Measurements from ENCODE around the gene MON1A. TPM values are rescaled to one million over a fixed set of nuclear protein-coding genes. Genes with fewer than 3 reads are reported as not detected.

Gene MON1A, protein sequence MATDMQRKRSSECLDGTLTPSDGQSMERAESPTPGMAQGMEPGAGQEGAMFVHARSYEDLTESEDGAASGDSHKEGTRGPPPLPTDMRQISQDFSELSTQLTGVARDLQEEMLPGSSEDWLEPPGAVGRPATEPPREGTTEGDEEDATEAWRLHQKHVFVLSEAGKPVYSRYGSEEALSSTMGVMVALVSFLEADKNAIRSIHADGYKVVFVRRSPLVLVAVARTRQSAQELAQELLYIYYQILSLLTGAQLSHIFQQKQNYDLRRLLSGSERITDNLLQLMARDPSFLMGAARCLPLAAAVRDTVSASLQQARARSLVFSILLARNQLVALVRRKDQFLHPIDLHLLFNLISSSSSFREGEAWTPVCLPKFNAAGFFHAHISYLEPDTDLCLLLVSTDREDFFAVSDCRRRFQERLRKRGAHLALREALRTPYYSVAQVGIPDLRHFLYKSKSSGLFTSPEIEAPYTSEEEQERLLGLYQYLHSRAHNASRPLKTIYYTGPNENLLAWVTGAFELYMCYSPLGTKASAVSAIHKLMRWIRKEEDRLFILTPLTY
- 10 to 100 TPM; 10.4 to 16.3 (median 12.5) TPM for total RNA-seq
- polyA plus RNA-seq = 10 to 100 TPM in 1 of 3 donors, 1 to 10 TPM in 2; 5.4 to 10.3 (median 7.9) TPM

DNA sequence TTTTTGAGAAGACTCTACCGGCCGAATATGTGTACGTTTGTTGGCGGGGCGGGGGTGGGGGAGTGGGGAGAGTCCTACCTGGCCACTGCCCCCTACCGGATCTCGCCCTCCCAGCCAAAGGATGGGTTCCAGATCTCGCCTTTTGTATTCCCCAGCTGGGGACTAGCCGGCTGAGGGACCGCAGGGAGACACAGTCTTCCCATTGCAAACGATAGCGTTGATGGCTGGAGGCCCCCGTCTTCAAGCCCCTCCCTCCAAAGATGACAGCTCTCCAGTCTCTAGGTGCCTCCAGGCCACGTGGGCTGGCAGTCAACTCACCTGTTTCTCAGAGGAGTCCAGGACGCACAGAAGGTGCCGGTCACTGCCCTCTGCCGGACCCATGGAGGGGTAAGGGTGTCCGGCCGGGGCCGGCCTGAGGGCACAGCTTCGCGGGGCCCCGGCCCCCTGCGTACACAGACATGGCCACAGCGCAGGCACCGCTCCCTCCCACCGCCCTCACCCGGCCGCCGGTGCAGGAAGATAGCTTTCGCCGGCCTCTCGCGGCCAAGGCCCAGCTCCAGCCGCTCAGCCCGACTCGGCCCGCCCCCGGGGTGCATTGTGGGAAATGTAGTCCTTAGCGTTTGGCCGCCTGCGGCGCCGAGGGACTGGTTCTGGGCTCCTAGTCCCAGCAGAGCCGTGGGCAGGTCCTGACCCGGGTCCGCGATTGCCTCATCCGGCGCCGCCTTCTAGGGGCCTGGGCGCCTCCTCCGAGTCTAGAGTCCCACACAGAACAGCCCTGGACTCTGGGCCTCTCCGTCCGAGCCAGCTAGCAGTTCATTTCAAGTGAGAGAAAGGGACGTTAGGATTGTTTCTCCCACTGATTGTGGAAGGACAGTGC, at the start of gene MON1A:
MON1A (minus strand) TSS at position 521 of the 877 bp plus-strand sequence. CDS start 16,465 bp downstream, outside the sequence.
- peak within 1 kb of the TSS; percentile 84 to 88 (median 88) for H3K27ac ChIP-seq
- WGBS, 2 donors = 1 to 2% methylated on average over 56 of the region's 56 CpGs
- peak; percentile 98 for DNase-seq
- no peaks in the 10 kb centered on the region for H3K27me3 ChIP-seq
- intact Hi-C loops (cut with DNase I) = loop anchor here (5.0 kb wide), 1 partner anchor 72 kb away; the partner anchor contains the start of gene TRAIP
- TF ChIP-seq POLR2AphosphoS5 (IDR thresholded peaks at IDR 0.05) = peak; percentile 48 to 82 (median 74)
- no peak for TF ChIP-seq EP300 (IDR thresholded peaks at IDR 0.05)
- TF ChIP-seq, protein P1, sequence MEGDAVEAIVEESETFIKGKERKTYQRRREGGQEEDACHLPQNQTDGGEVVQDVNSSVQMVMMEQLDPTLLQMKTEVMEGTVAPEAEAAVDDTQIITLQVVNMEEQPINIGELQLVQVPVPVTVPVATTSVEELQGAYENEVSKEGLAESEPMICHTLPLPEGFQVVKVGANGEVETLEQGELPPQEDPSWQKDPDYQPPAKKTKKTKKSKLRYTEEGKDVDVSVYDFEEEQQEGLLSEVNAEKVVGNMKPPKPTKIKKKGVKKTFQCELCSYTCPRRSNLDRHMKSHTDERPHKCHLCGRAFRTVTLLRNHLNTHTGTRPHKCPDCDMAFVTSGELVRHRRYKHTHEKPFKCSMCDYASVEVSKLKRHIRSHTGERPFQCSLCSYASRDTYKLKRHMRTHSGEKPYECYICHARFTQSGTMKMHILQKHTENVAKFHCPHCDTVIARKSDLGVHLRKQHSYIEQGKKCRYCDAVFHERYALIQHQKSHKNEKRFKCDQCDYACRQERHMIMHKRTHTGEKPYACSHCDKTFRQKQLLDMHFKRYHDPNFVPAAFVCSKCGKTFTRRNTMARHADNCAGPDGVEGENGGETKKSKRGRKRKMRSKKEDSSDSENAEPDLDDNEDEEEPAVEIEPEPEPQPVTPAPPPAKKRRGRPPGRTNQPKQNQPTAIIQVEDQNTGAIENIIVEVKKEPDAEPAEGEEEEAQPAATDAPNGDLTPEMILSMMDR (IDR thresholded peaks at IDR 0.05) = peak in 2 of 4 experiments; percentile 21
- peak in 1 of 2 donors; percentile 46 for TF ChIP-seq POLR2A (IDR thresholded peaks at IDR 0.05)
- H3K9me3 ChIP-seq = no peaks in the 10 kb centered on the region
- peaks cover 0 to 23% (median 16%) of the 10 kb centered on the region in 4 donors for H3K4me1 ChIP-seq
- peak within 1 kb of the TSS; percentile 65 to 90 (median 76) for H3K4me3 ChIP-seq
- H3K36me3 ChIP-seq = no peaks in the 10 kb centered on the region

DNA sequence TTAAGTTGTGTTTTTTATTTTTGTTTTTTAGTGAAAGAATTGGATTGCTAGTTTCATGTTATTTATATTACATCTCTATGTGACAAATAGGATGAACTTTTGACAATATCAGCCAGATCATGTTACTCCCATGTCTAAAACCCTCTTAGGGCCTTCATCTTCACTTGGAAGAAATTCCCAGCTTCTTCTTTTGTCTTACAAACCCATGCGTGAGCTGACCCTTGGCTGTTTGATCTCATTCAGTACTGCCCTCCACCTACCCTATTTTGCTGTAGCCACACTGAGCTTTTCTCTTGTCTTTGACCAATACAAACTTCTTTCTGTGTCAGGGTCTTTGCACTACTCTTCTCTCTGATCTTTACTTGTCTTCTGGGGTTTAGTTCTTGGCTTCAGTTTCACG, 47.3 kb upstream of the MON1A start:
- no peaks in the 10 kb centered on the region for H3K9me3 ChIP-seq
- H3K36me3 ChIP-seq = peaks cover 0 to 67% (median 16%) of the 10 kb centered on the region in 4 donors
- intact Hi-C loops (cut with DNase I) = no loop called here
- 94 to 95% methylated on average over 2 of the region's 2 CpGs for WGBS, 2 donors
- TF ChIP-seq, protein P1 (IDR thresholded peaks at IDR 0.05) = no peak
- no peak for TF ChIP-seq POLR2A (IDR thresholded peaks at IDR 0.05)
- no peak for TF ChIP-seq POLR2AphosphoS5 (IDR thresholded peaks at IDR 0.05)
- no peak for TF ChIP-seq EP300 (IDR thresholded peaks at IDR 0.05)
- H3K4me3 ChIP-seq = no peak overlapping the region
- no peaks in the 10 kb centered on the region for H3K4me1 ChIP-seq
- no peak overlapping the region for H3K27ac ChIP-seq
- H3K27me3 ChIP-seq = no peaks in the 10 kb centered on the region
- no peak for DNase-seq

DNA sequence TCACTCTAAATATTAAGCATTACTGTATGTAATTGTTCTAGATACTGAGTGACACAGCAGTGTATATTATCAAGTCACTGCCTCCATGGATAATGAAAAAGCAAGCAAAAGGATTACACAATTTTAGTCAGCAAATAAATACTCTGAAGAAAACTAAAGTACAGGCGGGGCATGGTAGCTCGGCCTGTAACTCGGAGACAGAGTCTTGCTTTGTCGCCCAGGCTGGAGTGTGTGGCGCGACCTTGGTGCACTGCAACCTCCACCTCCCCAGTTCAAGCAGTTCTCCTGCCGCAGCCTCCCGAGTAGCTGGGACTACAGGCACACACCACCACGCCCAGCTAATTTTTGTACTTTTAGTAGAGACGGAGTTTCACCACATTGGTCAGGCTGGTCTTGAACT, 43.0 kb upstream of the MON1A start:
- H3K36me3 ChIP-seq = peaks cover 0 to 47% (median 17%) of the 10 kb centered on the region in 4 donors
- WGBS, 2 donors = 94 to 97% methylated on average over 10 of the region's 10 CpGs
- H3K4me3 ChIP-seq = no peak overlapping the region
- H3K27me3 ChIP-seq = no peaks in the 10 kb centered on the region
- TF ChIP-seq, protein P1 (IDR thresholded peaks at IDR 0.05) = no peak
- TF ChIP-seq EP300 (IDR thresholded peaks at IDR 0.05) (no peak), POLR2A (IDR thresholded peaks at IDR 0.05) (no peak), POLR2AphosphoS5 (IDR thresholded peaks at IDR 0.05) (no peak)
- no peak for DNase-seq
- H3K27ac ChIP-seq = no peak overlapping the region
- peaks cover 0 to 4% (median 2%) of the 10 kb centered on the region in 4 donors for H3K4me1 ChIP-seq
- H3K9me3 ChIP-seq = no peaks in the 10 kb centered on the region
- intact Hi-C loops (cut with DNase I) = no loop called here

DNA sequence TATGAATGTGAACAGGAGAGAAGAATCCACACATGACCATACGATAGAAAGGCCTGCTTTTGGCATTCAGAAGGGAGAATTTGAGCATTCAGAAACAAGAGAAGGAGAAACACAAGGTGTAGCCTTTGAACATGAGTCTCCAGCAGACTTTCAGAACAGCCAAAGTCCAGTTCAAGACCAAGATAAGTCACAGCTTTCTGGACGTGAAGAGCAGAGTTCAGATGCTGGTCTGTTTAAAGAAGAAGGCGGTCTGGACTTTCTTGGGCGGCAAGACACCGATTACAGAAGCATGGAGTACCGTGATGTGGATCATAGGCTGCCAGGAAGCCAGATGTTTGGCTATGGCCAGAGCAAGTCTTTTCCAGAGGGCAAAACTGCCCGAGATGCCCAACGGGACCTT, 38.7 kb upstream of the MON1A start:
- TF ChIP-seq POLR2AphosphoS5 (IDR thresholded peaks at IDR 0.05) = no peak
- TF ChIP-seq, protein P1 (IDR thresholded peaks at IDR 0.05) = no peak
- no peak for TF ChIP-seq EP300 (IDR thresholded peaks at IDR 0.05)
- TF ChIP-seq POLR2A (IDR thresholded peaks at IDR 0.05) = no peak
- peak overlapping the region in 1 of 4 donors; percentile 41 for H3K27ac ChIP-seq
- intact Hi-C loops (cut with DNase I) = no loop called here
- no peak for DNase-seq
- H3K36me3 ChIP-seq = peaks cover 0 to 28% (median 12%) of the 10 kb centered on the region in 4 donors
- H3K9me3 ChIP-seq = no peaks in the 10 kb centered on the region
- H3K4me1 ChIP-seq = peaks cover 0 to 24% (median 22%) of the 10 kb centered on the region in 4 donors
- no peaks in the 10 kb centered on the region for H3K27me3 ChIP-seq
- H3K4me3 ChIP-seq = no peak overlapping the region
- WGBS, 2 donors = 92 to 96% methylated on average over 8 of the region's 8 CpGs
